ENCODE data around the gene CHCHD4.
"Not testable (repeated sequence)": the region's sequence is repeated elsewhere in the genome, so short reads cannot be mapped to it uniquely, and the experiment has no call there.

Gene CHCHD4

DNA sequence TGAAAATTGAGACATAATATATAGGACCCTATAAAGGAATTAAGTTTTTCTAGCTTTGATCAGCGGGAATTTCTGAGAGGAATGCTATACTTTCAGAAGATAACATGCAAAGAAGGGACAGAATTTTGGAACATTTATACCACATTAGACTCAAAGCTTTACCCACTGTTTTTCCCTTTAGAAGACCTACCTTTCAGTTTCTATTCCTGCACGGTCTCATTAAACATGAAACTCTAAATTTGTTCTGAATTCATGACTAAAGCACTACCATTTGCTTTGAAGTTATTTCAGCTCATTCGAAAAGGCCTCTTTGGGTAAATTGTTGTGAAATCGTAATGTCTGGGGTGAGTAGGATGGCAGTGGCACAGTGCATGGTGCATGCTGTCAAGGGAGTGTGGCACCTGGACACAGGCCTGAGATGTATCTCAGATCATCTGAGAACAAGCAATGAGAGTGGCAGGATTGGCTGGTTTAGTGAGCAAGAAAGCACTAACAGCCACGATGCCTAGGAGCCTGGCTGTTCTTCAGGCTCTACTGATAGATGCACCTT, 42.5 kb downstream of the CHCHD4 start:
- Histone ChIP-seq H3K27me3 (no peaks in the 10 kb centered on the region), H3K4me3 (no peak overlapping the region), H3K36me3 (no peaks in the 10 kb centered on the region), H3K9ac (no peak overlapping the region), H3K4me2 (no peak overlapping the region), H3K9me3 (replicated peaks in 1 of 11) (peaks cover 21 to 34% (median 30%) of the 10 kb centered on the region in 11 experiments), H3K4me1 (no peaks in the 10 kb centered on the region), H3K27ac (no peak overlapping the region), H4K20me1 (no peaks in the 10 kb centered on the region)
- no peak for TF ChIP-seq Cebpa-rat (IDR thresholded peaks at IDR 0.05)

GRCh38 chr3:14077310-14077709, 47.4 kb downstream of the CHCHD4 start:
- Histone ChIP-seq H3K4me1 (no peaks in the 10 kb centered on the region), H3K9ac (no peak overlapping the region), H3K4me3 (no peak overlapping the region), H4K20me1 (no peaks in the 10 kb centered on the region), H3K36me3 (no peaks in the 10 kb centered on the region), H3K27me3 (no peaks in the 10 kb centered on the region), H3K4me2 (no peak overlapping the region), H3K9me3 (replicated peaks in 1 of 11) (peaks cover 21 to 32% (median 28%) of the 10 kb centered on the region in 11 experiments; a peak in 21 of 22 replicates), H3K27ac (no peak overlapping the region)
- no peak for TF ChIP-seq Cebpa-rat (IDR thresholded peaks at IDR 0.05)

- H3K4me2 ChIP-seq, H3K27me3 ChIP-seq, H3K36me3 ChIP-seq, H4K20me1 ChIP-seq, H3K27ac ChIP-seq, H3K4me1 ChIP-seq, H3K4me3 ChIP-seq, H3K9ac ChIP-seq: not testable (repeated sequence)
- peaks cover 13 to 26% (median 22%) of the 10 kb centered on the region in 11 experiments; a peak in 21 of 22 replicates for H3K9me3 ChIP-seq (replicated peaks in 1 of 11)
These were observed 49.4 kb downstream of the CHCHD4 start for GRCh38 chr3:14075233-14075632.

GRCh38 chr3:14064910-14065309, 59.8 kb downstream of the CHCHD4 start:
- TF ChIP-seq Cebpa-rat (IDR thresholded peaks at IDR 0.05): no peak
- no peaks in the 10 kb centered on the region; a peak in 1 of 22 replicates for H3K9me3 ChIP-seq (replicated peaks in 1 of 11)
- no peak overlapping the region for H3K4me3 ChIP-seq
- H3K27me3 ChIP-seq: no peaks in the 10 kb centered on the region
- H4K20me1 ChIP-seq: no peaks in the 10 kb centered on the region
- no peaks in the 10 kb centered on the region for H3K4me1 ChIP-seq
- no peaks in the 10 kb centered on the region for H3K36me3 ChIP-seq
- H3K9ac ChIP-seq: no peak overlapping the region
- H3K4me2 ChIP-seq: no peak overlapping the region
- no peak overlapping the region for H3K27ac ChIP-seq

- no peak overlapping the region for H3K9ac ChIP-seq
- H3K4me1 ChIP-seq: no peaks in the 10 kb centered on the region
- no peak overlapping the region for H3K4me2 ChIP-seq
- no peak for TF ChIP-seq Cebpa-rat (IDR thresholded peaks at IDR 0.05)
- no peaks in the 10 kb centered on the region for H3K27me3 ChIP-seq
- H3K36me3 ChIP-seq: no peaks in the 10 kb centered on the region
- no peaks in the 10 kb centered on the region for H4K20me1 ChIP-seq
- H3K9me3 ChIP-seq (replicated peaks in 1 of 11): peaks cover 0 to 3% (median 0%) of the 10 kb centered on the region in 11 experiments; a peak in 1 of 22 replicates
- no peak overlapping the region for H3K4me3 ChIP-seq
- H3K27ac ChIP-seq: no peak overlapping the region
These were observed 61.5 kb downstream of the CHCHD4 start for GRCh38 chr3:14063152-14063551.

Data from BLaER1 treated with 17β-estradiol and CSF1 and Interleukin-3, amounts not matched to agents 10 nM and 100 nM (cell line).